DMS114 treated with DMSO at 0.1 percent for 48 hours (cell line): Measurements from ENCODE around the gene EME2.
A peak's percentile ranks its signal among the peaks of the same experiment; 100 is the strongest.

Source experiments
- DNase-seq: peaks from one replicate; lab custom pipeline; 2025; ENCODE audit not compliant: unreplicated experiment; lab: John Stamatoyannopoulos, UW

Gene EME2

DNA sequence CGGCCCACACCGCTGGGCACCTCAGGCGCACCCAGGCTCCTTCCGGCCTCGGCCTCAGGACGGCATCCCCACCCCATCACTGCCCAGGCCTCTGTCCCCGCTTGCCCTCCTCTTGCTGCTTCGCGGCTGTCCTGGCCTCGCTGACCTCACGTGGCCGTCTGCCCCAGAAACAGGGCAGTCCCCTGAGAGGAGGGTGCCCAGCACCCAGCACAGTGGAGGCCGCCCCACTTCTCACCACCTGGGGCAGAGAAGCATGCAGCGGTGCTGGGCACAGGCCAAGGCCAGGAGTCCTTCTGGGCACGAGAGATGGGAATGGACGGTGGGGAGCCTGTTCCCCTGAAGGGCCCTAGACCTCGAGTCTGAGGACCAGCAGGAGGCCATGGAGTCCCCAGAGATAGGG is 45.1 kb downstream of the EME2 start:
- no peak for DNase-seq

DNA sequence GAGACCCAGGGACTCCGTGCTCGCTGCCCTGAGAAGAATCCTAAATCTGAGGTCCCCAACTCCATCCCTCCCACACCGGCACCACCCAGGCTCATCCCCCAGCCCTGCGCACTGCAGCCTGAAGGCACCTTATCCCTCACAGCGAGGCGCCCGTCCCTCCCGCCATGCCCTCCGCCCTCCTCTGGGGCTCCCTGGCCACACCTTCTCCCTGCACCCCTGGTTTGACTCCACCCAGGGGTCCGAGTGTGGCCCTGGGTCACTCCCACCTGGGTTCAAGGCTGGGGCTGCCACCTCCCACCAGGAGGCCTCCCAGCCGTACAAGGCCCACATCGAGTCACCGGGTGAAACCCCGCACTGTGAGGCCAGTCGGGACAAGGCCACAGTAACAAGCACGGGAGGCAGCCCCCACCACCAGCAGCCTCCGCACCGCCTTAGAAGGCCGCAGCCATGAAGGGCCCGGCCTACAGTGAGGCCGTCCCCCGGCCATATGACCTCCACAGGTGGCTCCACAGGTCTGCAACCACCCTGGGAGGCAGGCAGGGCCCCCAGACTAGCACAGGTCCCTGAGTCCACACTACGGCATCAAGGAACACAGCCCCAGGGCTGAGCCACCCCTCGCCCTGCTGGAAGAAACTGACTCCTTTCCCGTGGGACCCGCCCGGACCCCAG is 45.7 kb downstream of the EME2 start:
- DNase-seq: no peak

DNA sequence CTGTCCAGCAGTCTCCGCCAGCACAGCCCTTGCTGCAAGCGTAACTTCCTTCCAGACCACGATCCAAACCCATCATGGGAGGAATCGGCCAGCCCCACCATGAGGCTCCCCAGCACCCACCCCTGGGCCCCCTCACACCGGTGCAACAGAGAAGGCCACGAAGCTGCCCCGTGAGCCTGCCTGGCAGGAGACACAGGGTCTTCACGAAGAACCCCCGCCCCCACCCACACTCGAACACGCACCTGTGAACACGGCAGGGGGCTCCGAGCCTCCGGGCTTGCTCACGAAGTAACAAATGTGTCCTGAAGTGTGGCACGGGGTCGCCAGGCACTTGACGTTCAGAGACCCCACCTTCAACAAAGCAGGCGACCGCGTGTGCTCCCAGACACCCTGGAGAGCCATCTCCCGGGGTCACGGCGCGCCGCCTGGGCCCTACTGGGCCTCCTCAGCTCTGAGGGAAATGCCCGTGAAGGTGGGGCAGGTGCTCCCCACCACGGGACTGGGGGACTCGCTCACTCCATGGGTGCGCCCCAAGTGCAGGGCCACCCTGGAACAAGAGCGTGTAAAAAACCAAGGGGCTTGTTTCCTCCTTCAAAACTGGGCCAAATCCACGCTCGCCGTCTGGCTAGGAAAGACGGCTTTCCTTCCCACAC is 46.4 kb downstream of the EME2 start:
- no peak for DNase-seq

- DNase-seq: no peak
These were observed 47.0 kb downstream of the EME2 start for GRCh38 chr16:1819611-1820010.

- DNase-seq: no peak
These were observed 47.7 kb downstream of the EME2 start for GRCh38 chr16:1820096-1820945.

DNA sequence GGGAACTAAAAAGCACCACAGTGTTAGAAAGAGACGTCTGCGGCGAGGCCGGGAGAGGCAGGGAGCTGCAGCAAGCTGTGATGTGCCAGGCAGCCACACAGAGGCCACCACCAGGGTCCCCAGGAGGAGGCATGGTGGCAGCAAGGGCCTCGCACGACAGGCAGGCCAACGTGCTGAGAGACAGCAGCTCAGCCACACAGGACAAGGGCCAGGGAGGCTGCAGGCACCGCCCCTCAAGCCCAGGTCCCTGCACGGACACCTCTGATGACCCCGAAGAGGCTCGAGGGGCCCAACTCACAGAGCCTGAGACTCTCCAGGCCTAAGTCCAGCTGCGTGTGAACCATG is 48.3 kb downstream of the EME2 start:
- no peak for DNase-seq

DNA sequence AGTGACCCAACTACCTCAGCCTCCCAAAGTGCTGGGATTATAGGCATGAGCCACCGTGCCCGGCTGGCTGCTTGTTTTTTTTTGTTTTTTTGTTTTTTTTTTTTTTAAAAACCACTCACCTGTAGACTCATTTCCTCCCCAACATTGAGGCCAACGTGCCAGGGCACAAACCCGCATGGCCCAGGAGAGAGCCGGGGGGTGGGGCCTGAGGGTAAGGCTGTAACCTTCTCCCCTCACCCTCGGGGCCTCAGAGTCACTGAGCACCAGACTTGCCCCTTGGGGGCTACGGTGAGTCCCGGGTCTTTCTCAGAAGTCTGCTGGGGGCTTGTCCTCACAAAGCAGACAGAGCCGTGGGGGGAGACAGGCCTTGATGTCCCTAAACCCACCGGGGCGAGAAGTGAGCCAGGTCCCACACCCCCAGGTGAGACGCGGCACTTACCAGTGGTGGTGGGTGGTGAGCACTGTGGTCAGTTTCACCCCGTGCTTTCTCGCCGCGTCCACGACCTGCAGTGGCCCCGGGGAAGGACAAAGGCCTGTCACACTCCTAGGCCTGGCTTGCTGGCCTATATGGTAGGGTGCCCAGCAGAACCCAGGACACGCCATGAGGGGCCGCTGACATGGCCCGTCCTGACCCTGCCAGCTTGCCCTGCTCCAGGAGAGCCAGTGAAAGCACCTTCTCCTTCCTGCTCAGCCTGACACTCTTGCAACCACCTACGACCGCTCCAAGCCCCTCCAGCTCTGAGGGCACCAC is 49.4 kb downstream of the EME2 start:
- DNase-seq: no peak

DNA sequence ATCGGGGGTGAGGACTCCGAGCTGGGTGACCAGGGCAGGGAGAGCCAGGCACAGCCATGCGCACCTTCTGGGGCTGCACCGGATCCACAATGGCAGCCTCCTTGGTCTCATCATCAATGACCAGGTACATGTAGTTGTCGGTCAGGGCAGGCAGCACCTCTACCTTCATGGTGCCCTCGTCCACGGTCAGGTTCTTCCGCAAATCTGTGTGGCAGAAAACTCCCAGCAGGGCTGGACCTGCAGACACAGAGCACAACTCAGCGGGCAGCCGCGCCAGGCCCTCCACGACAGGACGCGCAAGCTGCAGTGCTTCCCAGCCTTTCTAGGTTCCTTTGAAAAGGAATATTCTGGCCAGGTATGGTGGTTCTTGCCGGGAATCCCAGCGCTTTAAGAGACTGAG is 50.2 kb downstream of the EME2 start:
- DNase-seq: no peak

DNA sequence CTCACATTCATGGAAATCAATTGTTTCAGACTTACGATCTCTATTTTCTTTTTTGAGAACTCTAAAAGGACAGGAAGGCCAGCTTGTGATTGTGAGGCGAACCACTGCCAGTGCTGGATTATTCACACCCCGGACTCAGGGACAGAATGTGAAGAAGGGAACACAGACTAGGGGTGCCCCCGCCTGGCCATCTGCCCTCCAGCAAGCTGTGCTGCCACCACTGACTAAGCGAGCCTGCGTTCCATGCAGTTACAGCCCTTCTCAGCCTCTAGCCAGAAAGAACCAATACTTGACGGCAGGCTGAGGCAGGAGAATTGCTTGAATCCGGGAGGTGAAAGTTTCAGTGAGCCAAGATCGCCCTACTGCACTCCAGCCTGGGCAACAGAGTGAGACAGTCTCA is 51.2 kb downstream of the EME2 start:
- DNase-seq: peak; percentile 41

GRCh38 chr16:1825381-1825863 is 52.8 kb downstream of the EME2 start:
- no peak for DNase-seq
